ENCODE results near the gene DMXL1.
"Not testable (repeated sequence)": the region's sequence is repeated elsewhere in the genome, so short reads cannot be mapped to it uniquely, and the experiment has no call there.

The DMXL1 gene

GRCh38 chr5:119120893-119121292, 50.0 kb downstream of the DMXL1 start:
- no peak for DNase-seq

DNA sequence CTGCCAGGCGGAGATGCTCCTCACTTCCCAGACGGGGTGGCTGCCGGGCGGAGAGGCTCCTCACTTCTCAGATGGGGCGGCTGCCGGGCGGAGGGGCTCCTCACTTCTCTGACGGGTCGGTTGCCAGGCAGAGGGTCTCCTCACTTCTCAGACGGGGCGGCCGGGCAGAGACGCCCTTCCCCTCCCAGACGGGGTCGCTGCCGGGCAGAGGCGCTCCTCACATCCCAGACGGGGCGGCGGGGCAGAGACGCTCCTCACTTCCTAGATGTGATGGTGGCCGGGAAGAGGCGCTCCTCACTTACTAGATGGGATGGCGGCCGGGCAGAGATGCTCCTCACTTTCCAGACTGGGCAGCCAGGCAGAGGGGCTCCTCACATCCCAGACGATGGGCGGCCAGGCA, 51.6 kb downstream of the DMXL1 start:
- not testable (repeated sequence) for DNase-seq

DNA sequence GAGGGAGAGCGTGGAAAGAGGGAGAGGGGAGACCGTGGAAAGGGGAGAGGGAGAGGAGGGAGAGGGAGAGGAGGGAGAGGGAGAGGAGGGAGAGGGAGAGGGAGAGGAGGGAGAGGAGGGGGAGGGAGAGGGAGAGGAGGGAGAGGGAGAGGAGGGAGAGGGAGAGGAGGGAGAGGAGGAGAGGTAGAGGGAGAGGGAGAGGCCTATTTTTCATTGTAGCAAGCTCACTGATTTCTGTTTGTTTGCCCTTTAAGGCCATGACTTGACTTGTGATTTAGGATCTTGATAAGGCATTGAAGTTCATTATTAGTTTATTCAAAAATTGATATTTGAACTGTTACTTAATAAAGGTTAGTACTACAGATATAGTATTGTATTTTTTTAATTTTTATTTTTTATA, 52.4 kb downstream of the DMXL1 start:
- no peak for DNase-seq

DNA sequence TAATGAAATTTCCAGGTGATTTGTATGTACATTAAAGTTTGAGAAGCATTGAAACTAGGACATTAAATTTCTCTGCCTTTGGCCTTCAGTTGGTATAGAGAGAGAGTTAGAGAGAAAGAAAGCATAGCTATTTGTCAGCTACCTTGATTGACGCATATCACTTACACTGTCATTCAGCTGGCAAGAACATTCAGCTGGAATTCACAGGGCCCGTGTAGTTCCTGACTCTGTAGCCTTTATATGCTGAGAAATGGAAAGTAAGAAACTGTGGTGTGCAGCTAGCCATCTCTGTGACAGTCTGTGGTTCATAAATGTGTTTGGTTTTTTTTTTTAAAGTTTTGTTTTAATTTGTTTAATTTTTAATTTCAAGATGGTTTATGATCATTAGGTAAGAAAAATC, 58.9 kb downstream of the DMXL1 start:
- no peak for DNase-seq

DNA sequence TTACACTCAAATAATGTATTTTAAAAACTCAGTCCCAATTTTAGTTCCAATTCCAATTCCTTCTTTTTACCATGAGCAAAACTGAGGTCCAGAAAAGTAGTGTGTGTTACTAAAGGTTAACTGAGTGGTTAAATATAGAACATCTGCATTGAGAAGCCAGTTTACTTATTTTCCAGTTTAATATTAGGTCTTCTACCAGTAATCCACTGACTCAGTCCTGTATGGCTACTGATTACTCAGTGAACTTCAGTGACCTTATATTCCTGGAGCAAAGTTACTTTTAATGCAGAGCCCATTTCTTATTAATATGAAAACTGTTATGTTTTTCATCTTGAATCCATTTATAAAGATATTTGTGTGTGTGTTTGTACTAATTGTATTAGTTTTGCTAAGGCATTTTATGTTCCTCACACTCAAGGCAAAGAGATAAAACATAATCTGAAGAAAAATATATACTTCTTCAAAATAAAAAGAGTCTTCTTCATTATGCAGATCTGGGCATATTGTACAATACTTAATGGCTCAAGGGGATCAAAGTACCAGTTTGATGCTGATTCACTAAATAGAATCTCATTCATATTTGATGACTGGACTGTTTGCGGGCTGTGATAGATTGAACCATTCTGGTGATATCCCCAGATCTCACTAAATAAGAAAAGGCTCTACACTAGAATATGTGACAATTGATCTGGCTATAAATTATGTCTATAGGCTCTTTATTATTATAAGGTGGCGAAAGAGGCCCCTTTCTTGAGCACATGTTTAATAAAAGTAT, 60.8 kb downstream of the DMXL1 start:
- DNase-seq = no peak

- not testable (repeated sequence) for DNase-seq
Observed at GRCh38 chr5:119135743-119136142, 64.9 kb downstream of the DMXL1 start.

GRCh38 chr5:119136666-119137318, 65.9 kb downstream of the DMXL1 start:
- DNase-seq = no peak

GRCh38 chr5:119153629-119154028, 82.7 kb downstream of the DMXL1 start:
- no peak for DNase-seq

DNA sequence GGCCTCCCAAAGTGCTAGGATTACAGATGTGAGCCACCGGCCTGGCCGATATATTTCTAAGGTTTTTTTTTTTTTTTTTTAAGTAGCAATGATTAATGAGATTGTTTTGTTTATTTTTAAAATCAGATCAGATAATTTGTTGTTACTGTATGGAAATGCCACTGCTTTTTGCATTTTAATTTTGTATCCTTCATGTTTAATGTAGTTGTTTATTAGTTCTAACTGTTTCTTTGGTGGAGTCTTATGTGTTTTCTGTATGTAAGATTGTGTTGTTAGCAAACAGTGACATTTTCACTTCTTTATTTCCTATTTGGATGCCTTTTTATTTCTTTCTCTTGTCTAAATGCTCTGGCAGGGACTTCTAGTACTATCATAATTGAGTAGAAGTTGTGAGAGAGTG, 87.3 kb downstream of the DMXL1 start:
- no peak for DNase-seq

- DNase-seq = no peak
Observed at GRCh38 chr5:119161430-119161829, 90.5 kb downstream of the DMXL1 start.

GRCh38 chr5:119166026-119166425, 95.1 kb downstream of the DMXL1 start:
- DNase-seq = no peak

DNA sequence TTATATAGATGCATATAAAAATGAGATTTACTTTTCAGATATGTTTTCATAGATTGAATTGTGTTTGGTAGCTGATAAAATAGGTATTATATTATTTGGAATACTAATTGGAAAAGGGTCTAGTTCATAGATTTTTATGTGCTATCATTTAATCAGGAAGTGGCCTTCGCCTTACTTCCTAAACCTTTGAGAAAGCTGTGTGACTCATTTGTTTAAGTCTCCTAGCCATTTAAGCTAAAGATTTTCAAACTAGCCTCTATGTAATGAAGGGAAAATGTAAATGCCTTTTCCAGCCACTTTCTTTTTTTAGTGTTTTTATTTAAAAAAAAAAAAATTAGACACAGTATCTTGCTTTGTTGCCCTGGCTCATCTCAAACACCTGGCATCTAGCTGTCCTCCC, 97.5 kb downstream of the DMXL1 start:
- DNase-seq = no peak

GRCh38 chr5:119171686-119172085, 100.8 kb downstream of the DMXL1 start:
- DNase-seq = no peak

DNA sequence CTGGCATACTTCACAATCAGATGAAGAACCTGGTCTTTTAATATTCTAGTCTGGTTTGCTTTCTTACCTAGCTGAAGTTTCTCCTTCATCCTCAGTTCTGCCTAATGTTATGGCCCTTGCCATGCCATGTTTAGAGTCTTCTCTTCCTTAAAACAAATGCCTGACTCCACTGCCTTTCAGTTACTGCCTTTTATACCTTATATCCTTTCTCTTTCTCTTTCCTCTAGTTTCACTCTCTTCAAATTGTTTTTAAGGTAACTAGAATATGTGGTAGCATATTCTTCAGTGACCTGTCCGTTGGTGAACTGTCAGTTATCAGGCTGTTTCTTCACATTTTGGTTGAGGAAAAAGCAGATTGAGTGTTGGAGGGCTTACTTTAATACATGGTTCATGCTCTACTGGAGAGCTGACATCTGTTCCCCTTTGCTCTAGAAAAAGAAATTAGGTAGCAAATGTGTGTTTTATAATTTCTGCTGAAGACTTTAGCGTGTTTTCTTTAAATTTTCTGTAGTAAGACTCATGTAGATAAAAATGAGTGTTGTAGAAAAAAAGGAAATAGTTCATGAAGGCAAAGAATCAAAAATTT, 103.8 kb downstream of the DMXL1 start:
- DNase-seq = no peak

DNA sequence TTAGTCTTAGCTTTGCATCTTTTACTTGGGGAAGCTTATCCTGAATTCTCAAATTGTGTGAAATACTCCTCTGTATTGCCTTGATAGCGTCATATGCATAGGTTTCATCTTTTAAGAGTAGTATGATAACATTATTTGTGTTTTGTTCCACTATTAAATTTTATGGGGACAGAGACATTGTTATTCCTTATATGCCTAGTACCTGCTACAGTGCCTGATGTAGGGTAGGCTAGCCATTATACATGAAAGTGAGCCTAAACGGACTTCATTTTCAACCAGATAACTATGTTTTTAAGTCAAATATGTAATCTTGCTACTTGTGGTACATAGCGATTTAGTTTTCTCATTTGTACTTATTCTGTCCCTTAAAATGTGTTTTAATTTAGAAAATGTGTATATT, 105.9 kb downstream of the DMXL1 start:
- no peak for DNase-seq

DNA sequence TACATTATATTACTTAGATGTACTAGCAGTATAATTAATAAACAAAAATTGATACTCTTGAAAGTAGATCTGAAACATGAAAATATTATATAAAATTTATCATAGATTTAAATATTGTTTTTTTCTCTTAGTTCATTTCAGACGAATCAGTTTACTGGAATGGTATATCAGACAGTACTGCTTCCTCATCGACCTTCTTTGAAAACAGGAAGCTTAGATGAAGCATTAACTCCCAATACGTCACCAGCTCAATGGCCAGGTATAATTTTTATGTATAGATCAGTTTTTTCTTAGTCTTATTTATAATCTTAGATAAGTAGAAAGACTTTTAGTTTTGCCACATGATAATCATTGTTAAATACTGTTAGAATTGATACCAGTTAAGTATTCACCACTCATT, 106.3 kb downstream of the DMXL1 start:
- DNase-seq = no peak

DNA sequence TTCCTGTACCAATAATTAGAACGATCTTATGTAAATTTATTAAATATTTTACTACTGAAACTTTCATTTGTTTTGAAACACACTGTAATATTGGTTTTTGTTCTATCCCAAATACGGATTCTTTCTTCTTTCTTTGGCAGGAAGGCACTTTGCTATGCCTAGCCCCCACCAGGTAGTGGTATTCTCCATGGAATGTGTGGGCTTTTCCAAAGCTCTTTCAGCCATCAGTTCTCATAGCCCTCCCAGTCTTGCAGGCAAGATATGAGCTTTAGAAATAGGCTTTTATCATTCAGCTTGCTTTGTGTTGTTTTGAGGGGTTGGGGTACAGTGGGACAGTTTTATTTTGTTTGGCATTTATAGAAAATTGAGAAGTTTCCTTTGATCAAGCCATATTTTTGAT, 107.5 kb downstream of the DMXL1 start:
- DNase-seq = no peak

DNA sequence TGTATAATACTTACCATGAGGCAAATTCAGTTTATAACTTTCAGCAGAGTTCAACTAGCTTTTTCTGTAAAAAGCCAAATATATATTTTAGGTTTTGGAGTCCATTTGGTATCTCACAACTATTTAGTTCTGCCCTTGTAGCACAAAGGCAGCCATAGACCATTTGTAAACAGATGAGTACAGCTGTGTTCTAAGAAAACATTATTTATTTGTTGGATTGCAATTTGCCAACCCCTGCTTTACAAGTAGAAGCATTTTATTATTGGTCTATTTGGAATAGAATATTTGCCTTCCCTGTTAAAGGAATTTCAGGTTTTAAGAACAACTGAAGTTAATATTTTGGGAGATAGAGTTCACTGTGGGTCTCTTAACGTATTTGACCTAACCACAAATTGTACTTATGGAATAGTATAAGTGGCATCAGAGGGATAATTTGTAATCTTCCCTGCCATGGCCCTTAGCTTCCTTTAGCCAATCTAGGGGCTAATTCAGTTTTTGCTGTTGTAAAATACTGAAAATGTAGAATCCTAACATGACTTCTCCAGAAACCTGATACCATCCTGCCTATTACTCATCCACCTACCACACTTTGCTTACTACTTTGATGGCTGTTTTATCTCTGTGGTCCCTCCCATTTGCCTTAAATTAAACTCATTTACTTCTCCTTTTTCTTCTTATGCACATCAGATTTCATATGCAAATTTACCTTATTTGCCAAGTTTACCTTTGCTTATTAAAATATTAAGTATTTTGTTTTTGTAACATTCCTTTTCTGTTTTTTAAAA, 109.2 kb downstream of the DMXL1 start:
- no peak for DNase-seq

DNA sequence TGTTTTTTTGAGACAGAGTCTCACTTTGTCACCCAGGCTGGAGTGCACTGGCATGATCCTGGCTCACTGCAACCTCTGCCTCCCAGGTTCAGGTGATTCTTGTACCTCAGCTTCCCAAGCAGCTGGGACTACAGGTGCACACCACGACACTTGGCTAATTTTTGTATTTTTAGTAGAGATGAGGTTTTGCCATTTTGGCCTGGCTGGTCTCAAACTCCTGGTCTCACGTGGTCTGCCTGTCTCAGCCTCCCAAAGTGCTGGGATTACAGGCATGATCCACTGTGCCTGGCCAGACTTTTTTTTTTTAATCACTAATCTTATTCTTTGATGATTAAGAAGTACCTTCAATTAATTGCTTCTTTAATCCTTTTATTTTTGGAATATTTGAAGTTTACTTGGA, 114.6 kb downstream of the DMXL1 start:
- not testable (repeated sequence) for DNase-seq

DNA sequence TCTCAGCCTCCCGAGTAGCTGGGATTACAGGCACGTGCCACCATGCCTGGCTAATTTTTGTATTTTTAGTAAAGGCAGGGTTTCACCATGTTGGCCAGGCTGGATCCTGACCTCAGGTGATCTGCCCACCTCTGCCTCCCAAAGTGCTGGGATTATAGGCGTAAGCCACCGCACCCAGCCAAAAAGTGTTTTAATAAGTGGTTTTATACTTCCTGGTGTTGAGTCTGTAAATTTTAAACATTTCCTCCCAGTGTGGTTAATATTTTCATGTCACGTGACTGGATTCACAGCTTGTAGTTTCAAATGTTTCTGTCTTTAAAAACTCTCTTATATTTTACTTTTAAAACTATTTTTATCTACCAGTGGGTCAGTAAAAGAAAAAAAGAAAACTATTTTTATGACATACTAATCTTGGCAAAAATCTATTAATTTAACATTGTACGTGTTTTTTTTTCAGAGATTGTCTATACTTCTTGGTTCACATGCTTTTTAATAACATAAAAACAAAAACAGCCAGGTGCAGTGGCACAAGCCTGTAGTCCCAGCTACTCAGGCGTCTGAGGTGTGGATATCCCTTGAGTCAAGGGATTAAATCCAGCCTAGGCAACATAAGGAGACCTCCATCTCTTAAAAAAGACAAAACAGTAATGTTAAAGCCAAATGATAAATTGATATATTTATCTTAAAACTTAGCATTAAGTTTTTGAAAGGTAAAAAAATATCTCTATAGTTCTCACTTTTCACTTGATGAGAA, 117.1 kb downstream of the DMXL1 start:
- no peak for DNase-seq

DNA sequence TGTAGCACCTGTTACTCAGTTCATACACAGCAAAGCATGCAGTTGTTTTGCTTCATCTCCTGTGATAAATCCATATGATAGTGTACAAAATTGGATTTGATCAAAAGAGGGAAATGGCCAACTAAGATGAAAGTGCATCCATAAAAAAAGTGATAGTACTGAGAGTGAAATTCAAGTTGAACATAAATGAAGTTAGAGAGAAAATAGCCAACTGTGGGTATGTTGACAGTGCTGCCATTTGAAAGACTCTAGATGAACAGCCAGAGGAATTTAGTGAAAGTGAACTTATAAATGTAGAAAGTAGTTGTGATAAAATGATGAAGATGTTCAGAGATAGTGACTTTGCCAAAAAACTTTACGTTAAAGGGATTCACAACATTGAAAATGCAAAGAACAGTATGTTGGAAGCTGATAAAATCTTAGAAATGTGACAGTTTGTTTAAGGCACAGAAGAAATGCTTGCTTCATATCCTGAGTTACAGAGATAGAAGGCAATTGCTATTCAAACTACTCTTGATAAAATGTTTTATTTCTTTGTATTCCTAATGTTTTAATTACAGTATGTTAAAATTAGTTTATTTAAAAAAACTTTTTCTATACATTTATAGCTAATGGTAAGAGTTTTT, 119.7 kb downstream of the DMXL1 start:
- no peak for DNase-seq

Data from anterior cingulate cortex (tissue), 58 donors.